Naive thymus-derived CD4-positive, alpha-beta T cell (primary cell): ENCODE data around the gene ADAMTSL5. TPM values are rescaled to one million over a fixed set of nuclear protein-coding genes. Genes with fewer than 3 reads are reported as not detected.
"Not testable (repeated sequence)": the region's sequence is repeated elsewhere in the genome, so short reads cannot be mapped to it uniquely, and the experiment has no call there.

ENCODE experiments used
- ATAC-seq: fragments of 150-1000 bp; cut with Tn5 transposase; 2 replicates; pipeline ENCODE4 v1.10.0; 2021; ENCODE audit warnings: mild to moderate bottlenecking, moderate library complexity
- CTCF ChIA-PET: fragments of 350-600 bp; sonication (Branson Sonifier 250); formaldehyde crosslinking; loops from one replicate; lab custom pipeline; 2021; ENCODE audit warnings: antibody characterized with exemption; lab: Charles Lee
- POLR2A ChIA-PET: fragments of 350-600 bp; sonication (Branson Sonifier 250); formaldehyde crosslinking; loops from one replicate; lab custom pipeline; 2021; ENCODE audit warnings: antibody characterized with exemption, inconsistent platforms; lab: Charles Lee
- DNase-seq, 9 donors: peaks; one replicate each; pipeline versions ENCODE4 v3.0.0 to v3.0.0-alpha.2; 2020 to 2022; ENCODE audit warnings: mixed read lengths in 1 of 9
- H3K27ac ChIP-seq: one replicate; pipeline ENCODE4 v1.7.0; 2013; ENCODE audit warnings: mild to moderate bottlenecking, low read depth, low read length, moderate library complexity
- H3K27me3 ChIP-seq, 2 donors: one replicate each; pipeline ENCODE4 v1.7.0; 2013; ENCODE audit warnings: low read length in 2 of 2, mild to moderate bottlenecking in 2 of 2, moderate library complexity in 2 of 2; ENCODE audit not compliant: control insufficient read depth in 2 of 2, insufficient read depth in 2 of 2
- H3K36me3 ChIP-seq, 3 experiments: 1 replicate in 2 of 3; 2 replicates in 1 of 3; pipeline ENCODE4 v1.7.0; 2013; ENCODE audit warnings: low read length in 3 of 3, mild to moderate bottlenecking in 3 of 3, moderate library complexity in 1 of 3; ENCODE audit not compliant: insufficient read depth in 3 of 3, control insufficient read depth in 2 of 3
- H3K4me1 ChIP-seq, 2 donors: one replicate each; pipeline ENCODE4 v1.7.0; 2013; ENCODE audit warnings: low read length in 2 of 2, mild to moderate bottlenecking in 2 of 2, moderate library complexity in 1 of 2; ENCODE audit not compliant: control insufficient read depth in 2 of 2, insufficient read depth in 2 of 2
- H3K4me3 ChIP-seq: 2 replicates; pipeline ENCODE4 v1.7.0; 2013; ENCODE audit warnings: mild to moderate bottlenecking, low read length
- H3K9me3 ChIP-seq, 3 experiments: 1 replicate in 2 of 3; 2 replicates in 1 of 3; pipeline ENCODE4 v1.7.0; 2013; ENCODE audit warnings: low read length in 3 of 3; ENCODE audit not compliant: control insufficient read depth in 2 of 3
- H3K27ac Mint-ChIP-seq, 9 donors: one replicate each; pipeline ENCODE4 v1.8.0; 2020 to 2022; ENCODE audit warnings: mixed read lengths in 9 of 9, mild to moderate bottlenecking in 8 of 9, moderate library complexity in 5 of 9, inconsistent platforms in 2 of 9
- H3K27me3 Mint-ChIP-seq, 5 donors: one replicate each; pipeline ENCODE4 v1.8.0; 2021 to 2022; ENCODE audit warnings: mixed read lengths in 5 of 5, mild to moderate bottlenecking in 1 of 5
- H3K36me3 Mint-ChIP-seq, 5 donors: one replicate each; pipeline ENCODE4 v1.8.0; 2020 to 2022; ENCODE audit warnings: mixed read lengths in 5 of 5, mild to moderate bottlenecking in 3 of 5, inconsistent platforms in 1 of 5
- H3K4me1 Mint-ChIP-seq, 7 donors: one replicate each; pipeline ENCODE4 v1.8.0; 2020 to 2022; ENCODE audit warnings: mixed read lengths in 7 of 7, mild to moderate bottlenecking in 3 of 7, inconsistent platforms in 1 of 7
- H3K4me3 Mint-ChIP-seq, 10 donors: one replicate each; pipeline ENCODE4 v1.8.0; 2020 to 2022; ENCODE audit warnings: mild to moderate bottlenecking in 10 of 10, mixed read lengths in 10 of 10, moderate library complexity in 6 of 10, inconsistent platforms in 2 of 10
- H3K9me3 Mint-ChIP-seq, 11 donors: one replicate each; pipeline ENCODE4 v1.8.0; 2020 to 2022; ENCODE audit warnings: mixed read lengths in 11 of 11, mild to moderate bottlenecking in 4 of 11, inconsistent platforms in 1 of 11, moderate library complexity in 1 of 11
- intact Hi-C, 2 donors: fragments of 100-400 bp; cut with micrococcal nuclease; formaldehyde crosslinking; loops; one replicate each; pipeline ENCODE4 v1.15.1; 2023
- polyA plus RNA-seq, 2 donors: library from polyadenylated mRNA; unstranded; fragments of 300-500 nt; fragmentation: Illumina TruSeq; gene quantifications; one replicate each; pipeline ENCODE4 v1.2.3, GENCODE V29; 2021
- total RNA-seq, 6 experiments: library from RNA in 5 of 6; stranded (reverse) in 5 of 6; gene quantifications; 1 replicate in 5 of 6; 2 replicates in 1 of 6; pipeline ENCODE4 v1.2.3 and lab custom pipeline; 2021 to 2026

The ADAMTSL5 gene
- total and polyA plus RNA-seq, 7 experiments from 2014 or later, result 3.6 to 9.9 (median 6.0) TPM

GRCh38 chr19:1539749-1540148, 26.9 kb upstream of the ADAMTSL5 start:
- H3K9me3 Mint-ChIP-seq, intact Hi-C loops, DNase-seq, H3K27ac ChIP-seq, H3K4me3 ChIP-seq, H3K27me3 ChIP-seq, H3K27ac Mint-ChIP-seq, H3K4me3 Mint-ChIP-seq, H3K4me1 Mint-ChIP-seq, H3K4me1 ChIP-seq, ATAC-seq, H3K36me3 Mint-ChIP-seq, POLR2A ChIA-PET, H3K36me3 ChIP-seq, H3K9me3 ChIP-seq, CTCF ChIA-PET: not testable (repeated sequence)
- peaks cover 15 to 35% (median 24%) of the 10 kb centered on the region in 5 donors for H3K27me3 Mint-ChIP-seq

GRCh38 chr19:1538978-1539377, 26.2 kb upstream of the ADAMTSL5 start:
- CTCF ChIA-PET, result no interaction called here
- no peaks in the 10 kb centered on the region for H3K4me1 Mint-ChIP-seq
- H3K36me3 ChIP-seq, result no peaks in the 10 kb centered on the region
- H3K27ac ChIP-seq, result no peak overlapping the region
- H3K9me3 ChIP-seq, result no peaks in the 10 kb centered on the region
- no peaks in the 10 kb centered on the region for H3K27me3 ChIP-seq
- peaks cover 15 to 30% (median 23%) of the 10 kb centered on the region in 5 donors for H3K27me3 Mint-ChIP-seq
- H3K27ac Mint-ChIP-seq, result no peak overlapping the region
- POLR2A ChIA-PET, result no interaction called here
- no peak overlapping the region for H3K4me3 ChIP-seq
- no peak overlapping the region for H3K4me3 Mint-ChIP-seq
- DNase-seq (no peak), ATAC-seq (no peak)
- intact Hi-C loops, result no loop called here
- H3K4me1 ChIP-seq, result no peaks in the 10 kb centered on the region
- H3K36me3 Mint-ChIP-seq, result no peaks in the 10 kb centered on the region
- peaks cover 0 to 2% (median 0%) of the 10 kb centered on the region in 11 donors for H3K9me3 Mint-ChIP-seq

GRCh38 chr19:1535699-1536098, 22.9 kb upstream of the ADAMTSL5 start:
- CTCF ChIA-PET, H3K27me3 ChIP-seq: not testable (repeated sequence)

GRCh38 chr19:1534972-1535371, 22.2 kb upstream of the ADAMTSL5 start:
- no peaks in the 10 kb centered on the region for H3K36me3 ChIP-seq
- H3K27me3 ChIP-seq, result no peaks in the 10 kb centered on the region
- no peak overlapping the region for H3K27ac Mint-ChIP-seq
- no peaks in the 10 kb centered on the region for H3K36me3 Mint-ChIP-seq
- no peak for DNase-seq
- H3K9me3 Mint-ChIP-seq, result peaks cover 0 to 2% (median 0%) of the 10 kb centered on the region in 11 donors
- peaks cover 0 to 27% (median 9%) of the 10 kb centered on the region in 5 donors for H3K27me3 Mint-ChIP-seq
- ATAC-seq, result no peak
- no peak overlapping the region for H3K4me3 ChIP-seq
- H3K4me1 ChIP-seq, result no peaks in the 10 kb centered on the region
- no peak overlapping the region for H3K4me3 Mint-ChIP-seq
- H3K4me1 Mint-ChIP-seq, result no peaks in the 10 kb centered on the region
- POLR2A ChIA-PET, result no interaction called here
- no peak overlapping the region for H3K27ac ChIP-seq
- intact Hi-C loops, result no loop called here
- CTCF ChIA-PET, result interaction anchor here (0.5 kb wide), 1 partner anchor 159 kb away, joined by 3 read pairs; no protein-coding TSS in a partner anchor
- no peaks in the 10 kb centered on the region for H3K9me3 ChIP-seq

More at GRCh38 chr19:1535699-1536098, 22.9 kb upstream of the ADAMTSL5 start:
- H3K27ac Mint-ChIP-seq, H3K4me3 Mint-ChIP-seq, DNase-seq, H3K9me3 ChIP-seq, intact Hi-C loops, H3K4me3 ChIP-seq, H3K4me1 Mint-ChIP-seq, POLR2A ChIA-PET, ATAC-seq, H3K9me3 Mint-ChIP-seq, H3K36me3 ChIP-seq, H3K36me3 Mint-ChIP-seq, H3K27ac ChIP-seq, H3K4me1 ChIP-seq: not testable (repeated sequence)
- H3K27me3 Mint-ChIP-seq, result peaks cover 5 to 29% (median 12%) of the 10 kb centered on the region in 5 donors

GRCh38 chr19:1533510-1534150, 20.8 kb upstream of the ADAMTSL5 start:
- Histone ChIP-seq H3K4me3 (no peak overlapping the region), H3K27me3 (no peaks in the 10 kb centered on the region), H3K36me3 (no peaks in the 10 kb centered on the region), H3K9me3 (no peaks in the 10 kb centered on the region), H3K27ac (no peak overlapping the region), H3K4me1 (no peaks in the 10 kb centered on the region)
- DNase-seq (no peak), ATAC-seq (no peak)
- POLR2A ChIA-PET, result no interaction called here
- Mint-ChIP-seq H3K9me3 (peaks cover 0 to 2% (median 0%) of the 10 kb centered on the region in 11 donors), H3K4me1 (no peaks in the 10 kb centered on the region), H3K36me3 (no peaks in the 10 kb centered on the region), H3K4me3 (no peak overlapping the region), H3K27ac (no peak overlapping the region), H3K27me3 (peaks cover 0 to 30% (median 11%) of the 10 kb centered on the region in 5 donors)
- CTCF ChIA-PET, result no interaction called here
- intact Hi-C loops, result no loop called here

- no peak overlapping the region for H3K4me3 Mint-ChIP-seq
- H3K27ac ChIP-seq, result no peak overlapping the region
- H3K9me3 ChIP-seq, result no peaks in the 10 kb centered on the region
- ATAC-seq, result no peak
- no peaks in the 10 kb centered on the region for H3K27me3 ChIP-seq
- H3K9me3 Mint-ChIP-seq, result peaks cover 0 to 2% (median 0%) of the 10 kb centered on the region in 11 donors
- H3K4me3 ChIP-seq, result no peak overlapping the region
- H3K4me1 ChIP-seq, result no peaks in the 10 kb centered on the region
- peaks cover 0 to 36% (median 14%) of the 10 kb centered on the region in 5 donors for H3K27me3 Mint-ChIP-seq
- no peak overlapping the region for H3K27ac Mint-ChIP-seq
- H3K36me3 Mint-ChIP-seq, result no peaks in the 10 kb centered on the region
- ChIA-PET CTCF (no interaction called here), POLR2A (no interaction called here)
- intact Hi-C loops, result no loop called here
- no peaks in the 10 kb centered on the region for H3K4me1 Mint-ChIP-seq
- no peaks in the 10 kb centered on the region for H3K36me3 ChIP-seq
- no peak for DNase-seq
These were observed 19.2 kb upstream of the ADAMTSL5 start for GRCh38 chr19:1532003-1532402.

- no peaks in the 10 kb centered on the region for H3K9me3 ChIP-seq
- Mint-ChIP-seq H3K4me3 (no peak overlapping the region), H3K27ac (no peak overlapping the region), H3K9me3 (peaks cover 0 to 2% (median 0%) of the 10 kb centered on the region in 11 donors), H3K4me1 (no peaks in the 10 kb centered on the region), H3K36me3 (no peaks in the 10 kb centered on the region), H3K27me3 (peaks cover 0 to 39% (median 16%) of the 10 kb centered on the region in 5 donors)
- intact Hi-C loops, result no loop called here
- no peaks in the 10 kb centered on the region for H3K4me1 ChIP-seq
- no peak overlapping the region for H3K27ac ChIP-seq
- DNase-seq, result no peak
- H3K4me3 ChIP-seq, result no peak overlapping the region
- no peaks in the 10 kb centered on the region for H3K27me3 ChIP-seq
- ChIA-PET CTCF (no interaction called here), POLR2A (no interaction called here)
- no peaks in the 10 kb centered on the region for H3K36me3 ChIP-seq
- ATAC-seq, result no peak
These were observed 18.8 kb upstream of the ADAMTSL5 start for GRCh38 chr19:1531587-1531986.
